KOPT-K1 (cell line): ENCODE measurements around the gene TTC39A.
"Not testable (repeated sequence)": the region's sequence is repeated elsewhere in the genome, so short reads cannot be mapped to it uniquely, and the experiment has no call there.

Experiments
- H3K27ac ChIP-seq: fragments of 200-600 bp; sonication (generic); 2 replicates; pipeline ENCODE4 v1.5.1; 2016; ENCODE audit warnings: antibody characterized with exemption, mild to moderate bottlenecking, low read depth, low read length; ENCODE audit not compliant: poor library complexity, severe bottlenecking
- H3K36me3 ChIP-seq: fragments of 200-600 bp; sonication (generic); 2 replicates; pipeline ENCODE4 v1.5.1; 2017; ENCODE audit warnings: antibody characterized with exemption, mild to moderate bottlenecking, low read length, moderate library complexity; ENCODE audit not compliant: insufficient read depth
- H3K9me3 ChIP-seq: fragments of 200-600 bp; sonication (generic); 2 replicates; pipeline ENCODE4 v1.5.1; 2017; ENCODE audit warnings: antibody characterized with exemption, low read length, mild to moderate bottlenecking; ENCODE audit not compliant: insufficient read depth, poor library complexity, severe bottlenecking

Gene TTC39A

GRCh38 chr1:51253691-51254090, 76.7 kb downstream of the TTC39A start:
- Histone ChIP-seq H3K36me3 (no peaks in the 10 kb centered on the region), H3K9me3 (no peaks in the 10 kb centered on the region), H3K27ac (no peak overlapping the region)

- Histone ChIP-seq H3K27ac (no peak overlapping the region), H3K36me3 (no peaks in the 10 kb centered on the region), H3K9me3 (no peaks in the 10 kb centered on the region)
Measured at GRCh38 chr1:51252366-51252765, 78.0 kb downstream of the TTC39A start.

GRCh38 chr1:51251165-51251564, 79.2 kb downstream of the TTC39A start:
- H3K9me3 ChIP-seq, H3K27ac ChIP-seq, H3K36me3 ChIP-seq: not testable (repeated sequence)

GRCh38 chr1:51250729-51251128, 79.6 kb downstream of the TTC39A start:
- not testable (repeated sequence) for H3K27ac ChIP-seq, H3K36me3 ChIP-seq, H3K9me3 ChIP-seq

GRCh38 chr1:51249445-51249844, 80.9 kb downstream of the TTC39A start:
- Histone ChIP-seq H3K36me3 (no peaks in the 10 kb centered on the region), H3K9me3 (no peaks in the 10 kb centered on the region), H3K27ac (no peak overlapping the region)

GRCh38 chr1:51247499-51247898, 82.9 kb downstream of the TTC39A start:
- Histone ChIP-seq H3K9me3 (no peaks in the 10 kb centered on the region), H3K27ac (no peak overlapping the region), H3K36me3 (no peaks in the 10 kb centered on the region)

- Histone ChIP-seq H3K36me3 (no peaks in the 10 kb centered on the region), H3K9me3 (no peaks in the 10 kb centered on the region), H3K27ac (no peak overlapping the region)
Measured at GRCh38 chr1:51247022-51247421, 83.3 kb downstream of the TTC39A start.

- H3K27ac ChIP-seq: no peak overlapping the region
- no peaks in the 10 kb centered on the region for H3K9me3 ChIP-seq
- peaks cover 4% of the 10 kb centered on the region; the same call in 1 of the 2 replicates for H3K36me3 ChIP-seq
Measured at GRCh38 chr1:51242546-51242945, 87.8 kb downstream of the TTC39A start.

GRCh38 chr1:51241119-51241518, 89.2 kb downstream of the TTC39A start:
- no peaks in the 10 kb centered on the region for H3K9me3 ChIP-seq
- H3K27ac ChIP-seq: no peak overlapping the region
- H3K36me3 ChIP-seq: peaks cover 4% of the 10 kb centered on the region; the same call in 1 of the 2 replicates

- Histone ChIP-seq H3K36me3 (peaks cover 4% of the 10 kb centered on the region; the same call in 1 of the 2 replicates), H3K9me3 (no peaks in the 10 kb centered on the region), H3K27ac (no peak overlapping the region)
Measured at GRCh38 chr1:51240084-51240483, 90.3 kb downstream of the TTC39A start.

GRCh38 chr1:51238034-51238403, 92.3 kb downstream of the TTC39A start:
- Histone ChIP-seq H3K9me3 (no peaks in the 10 kb centered on the region), H3K36me3 (peaks cover 4% of the 10 kb centered on the region; the same call in 1 of the 2 replicates), H3K27ac (no peak overlapping the region)

- Histone ChIP-seq H3K27ac (no peak overlapping the region), H3K36me3 (peaks cover 4% of the 10 kb centered on the region; the same call in 1 of the 2 replicates), H3K9me3 (no peaks in the 10 kb centered on the region)
Measured at GRCh38 chr1:51237351-51238033, 92.9 kb downstream of the TTC39A start.
